Right cardiac atrium (tissue), 5 donors: ENCODE measurements around the gene NFKBIA. TPM values are rescaled to one million over a fixed set of nuclear protein-coding genes. Genes with fewer than 3 reads are reported as not detected.

Source experiments
- ATAC-seq, 2 donors: fragments of 200-7000 bp; cut with Tn5 transposase; one replicate each; pipeline versions ENCODE4 v1.8.0 to v1.9.1; 2020; ENCODE audit warnings: moderate library complexity in 2 of 2, mild to moderate bottlenecking in 1 of 2
- DNase-seq, 3 donors: peaks; one replicate each; pipeline ENCODE4 v3.0.0-alpha.2; 2020
- H3K27ac ChIP-seq: one replicate; pipeline ENCODE4 v1.5.1; 2013; ENCODE audit warnings: mild to moderate bottlenecking, low read length, control low read depth, moderate library complexity
- H3K27me3 ChIP-seq: one replicate; pipeline ENCODE4 v1.6.1; 2013; ENCODE audit not compliant: control insufficient read depth, insufficient read depth
- H3K4me1 ChIP-seq: one replicate; pipeline ENCODE4 v1.6.1; 2013; ENCODE audit warnings: low read length; ENCODE audit not compliant: control insufficient read depth, insufficient read depth
- H3K4me3 ChIP-seq: one replicate; pipeline ENCODE4 v1.5.1; 2013; ENCODE audit warnings: low read length, control low read depth
- H3K9me3 ChIP-seq: one replicate; pipeline ENCODE4 v1.6.1; 2013; ENCODE audit warnings: low read length; ENCODE audit not compliant: control insufficient read depth
- WGBS: extraction: QIAGEN DNeasy Blood & Tissue Kit; methylation state at CpG from one replicate; pipeline ENCODE4 v1.1.7; 2013; 5-methylcytosine and 5-hydroxymethylcytosine counted together
- intact Hi-C, 4 donors: fragments of 100-400 bp; cut with DNase I; formaldehyde crosslinking; loops; one replicate each; pipeline versions ENCODE4 v1.11.0 to v1.14.0; 2022 to 2023
- polyA plus RNA-seq: library from polyadenylated mRNA; stranded (reverse); fragments of 200-250 nt; gene quantifications from one replicate; pipeline ENCODE4 v1.2.3, GENCODE V29; 2013
- total RNA-seq, 4 donors: library from RNA; stranded (reverse); fragmentation: NEBNext Ultra II Directional; extraction: Animal tissue kit (Norgen Biotek cat#: 25700); gene quantifications; one replicate each; pipeline ENCODE4 v1.2.1, GENCODE V29; 2021
- donor health status: healthy with polysubstance abuse.
- donor health status: DM: no; HTN: yes; CAD: no.
- donor health status: DM: no; HTN: no; CAD: no.
- donor health status: DM: no; HTN: yes; CAD: no; lungs with severe emphysema.
- donor health status: DM: yes; HTN: yes; CAD: no.

NFKBIA gene
- total and polyA plus RNA-seq, 5 donors = 74.0 to 125 (median 102) TPM

DNA sequence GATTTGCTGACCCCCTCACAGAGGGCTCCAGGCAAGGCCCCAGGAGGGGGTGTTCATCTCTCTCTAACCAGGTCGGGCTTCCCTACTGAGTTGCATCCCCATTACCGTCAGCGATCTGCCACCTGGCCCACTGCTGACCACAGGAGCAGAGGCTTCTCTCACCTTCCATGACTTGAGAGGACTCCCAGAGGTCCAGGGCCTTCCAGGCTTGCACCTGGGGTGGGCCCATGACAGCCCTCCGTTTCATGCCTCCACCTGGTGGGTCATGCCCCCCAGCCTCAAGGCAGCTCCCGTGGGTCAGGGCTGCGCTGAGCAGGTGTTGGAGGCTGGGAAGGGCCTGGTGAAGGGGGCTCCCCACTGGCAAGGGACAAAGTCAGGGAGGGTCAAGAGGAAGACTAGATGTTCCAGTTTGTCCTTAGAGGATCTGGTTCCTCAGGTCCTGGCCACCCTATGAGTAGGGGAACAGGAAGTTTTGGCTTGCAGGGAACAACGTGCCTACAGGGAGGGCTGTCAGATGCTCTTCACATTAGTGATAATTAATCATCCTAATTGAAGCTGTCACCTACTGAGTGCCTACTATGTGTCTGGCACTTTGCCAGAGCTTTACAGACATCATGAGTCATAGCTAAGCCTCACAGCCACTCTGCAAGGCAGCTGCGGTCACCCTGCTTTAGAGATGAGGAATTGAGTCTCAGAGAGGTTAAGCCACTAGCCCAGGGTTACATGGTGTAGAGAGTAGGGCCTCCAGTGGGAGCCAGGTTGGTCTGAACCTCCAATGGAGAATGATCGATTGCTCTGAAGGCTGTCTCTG, 13.8 kb downstream of the NFKBIA start:
- WGBS = 78% methylated on average over 9 of the region's 9 CpGs
- no peak for ATAC-seq
- Histone ChIP-seq H3K9me3 (no peaks in the 10 kb centered on the region), H3K4me3 (no peak overlapping the region), H3K27ac (no peak overlapping the region), H3K4me1 (peaks cover 2% of the 10 kb centered on the region), H3K27me3 (no peaks in the 10 kb centered on the region)
- no peak for DNase-seq
- intact Hi-C loops = no loop called here

DNA sequence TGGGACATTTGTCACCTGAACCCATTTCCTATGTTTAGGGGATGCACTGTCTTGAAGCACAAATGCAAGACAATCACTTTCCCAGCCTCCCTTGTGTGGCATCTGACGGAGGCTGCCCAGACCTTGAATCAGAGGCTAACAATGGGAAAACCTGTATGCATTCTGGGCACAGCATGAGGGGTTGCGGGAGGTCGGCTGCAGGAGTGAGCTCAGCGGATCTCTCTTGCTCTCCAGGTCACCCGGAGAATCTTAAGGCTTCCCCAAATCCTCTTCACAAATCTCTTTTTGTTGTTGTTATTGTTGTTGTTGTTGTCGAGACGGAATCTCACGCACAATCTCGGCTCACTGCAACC, 15.3 kb downstream of the NFKBIA start:
- DNase-seq (no peak), ATAC-seq (no peak)
- H3K9me3 ChIP-seq = no peaks in the 10 kb centered on the region
- intact Hi-C loops = loop anchor here in 1 of 4 donors (5.0 kb wide), 1 partner anchor 47 kb away; no protein-coding TSS in a partner anchor
- no peak overlapping the region for H3K4me3 ChIP-seq
- WGBS = 97% methylated on average over 9 of the region's 9 CpGs
- H3K27me3 ChIP-seq = no peaks in the 10 kb centered on the region
- H3K27ac ChIP-seq = no peak overlapping the region
- H3K4me1 ChIP-seq = peaks cover 12% of the 10 kb centered on the region

- ATAC-seq (no peak), DNase-seq (no peak)
- Histone ChIP-seq H3K27ac (no peak overlapping the region), H3K9me3 (no peaks in the 10 kb centered on the region), H3K4me1 (peaks cover 17% of the 10 kb centered on the region), H3K27me3 (no peaks in the 10 kb centered on the region), H3K4me3 (no peak overlapping the region)
- WGBS = 88% methylated on average over 14 of the region's 14 CpGs
- intact Hi-C loops = loop anchor here in 1 of 4 donors (5.0 kb wide), 1 partner anchor 46 kb away; no protein-coding TSS in a partner anchor
Observed at GRCh38 chr14:35388656-35389314, 15.8 kb downstream of the NFKBIA start.

GRCh38 chr14:35387713-35388579, 16.6 kb downstream of the NFKBIA start:
- intact Hi-C loops = loop anchor here in 1 of 4 donors (5.0 kb wide), 1 partner anchor 46 kb away; no protein-coding TSS in a partner anchor
- Histone ChIP-seq H3K27me3 (no peaks in the 10 kb centered on the region), H3K4me3 (no peak overlapping the region), H3K4me1 (peaks cover 19% of the 10 kb centered on the region), H3K27ac (no peak overlapping the region), H3K9me3 (no peaks in the 10 kb centered on the region)
- no peak for ATAC-seq
- WGBS = 93% methylated on average over 14 of the region's 14 CpGs
- DNase-seq = no peak

DNA sequence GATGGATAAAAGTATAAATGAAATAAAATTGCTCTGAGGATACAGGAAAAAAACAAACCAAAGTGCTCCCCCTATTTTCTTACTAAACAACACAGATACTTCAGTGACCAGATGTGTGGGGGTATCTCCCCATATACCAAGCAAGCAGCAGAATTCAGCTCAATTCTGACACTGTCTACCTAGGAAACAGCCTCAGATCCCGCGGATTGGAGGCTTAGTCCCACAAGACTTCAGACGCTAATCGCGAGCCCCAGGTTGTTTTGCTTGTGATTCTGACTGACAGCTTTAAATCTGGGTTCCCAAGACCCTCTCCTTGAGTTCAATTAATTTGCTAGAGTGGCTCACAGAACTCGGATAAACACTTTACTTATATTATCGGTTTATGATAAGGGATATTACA, 17.3 kb downstream of the NFKBIA start:
- intact Hi-C loops = loop anchor here in 1 of 4 donors (5.0 kb wide), 1 partner anchor 45 kb away; no protein-coding TSS in a partner anchor
- 89% methylated on average over 7 of the region's 7 CpGs for WGBS
- Histone ChIP-seq H3K9me3 (no peaks in the 10 kb centered on the region), H3K4me1 (peaks cover 19% of the 10 kb centered on the region), H3K27ac (no peak overlapping the region), H3K27me3 (no peaks in the 10 kb centered on the region), H3K4me3 (no peak overlapping the region)
- ATAC-seq (no peak), DNase-seq (no peak)

GRCh38 chr14:35386673-35387125, 17.9 kb downstream of the NFKBIA start:
- no peak overlapping the region for H3K4me3 ChIP-seq
- DNase-seq (peak in 1 of 3 donors; percentile 65), ATAC-seq (peak; percentile 22 to 47)
- H3K9me3 ChIP-seq = no peaks in the 10 kb centered on the region
- intact Hi-C loops = loop anchor here in 1 of 4 donors (5.0 kb wide), 1 partner anchor 44 kb away; no protein-coding TSS in a partner anchor
- peaks cover 19% of the 10 kb centered on the region for H3K4me1 ChIP-seq
- peak overlapping the region; percentile 33 for H3K27ac ChIP-seq
- no peaks in the 10 kb centered on the region for H3K27me3 ChIP-seq
- 61% methylated on average over 12 of the region's 12 CpGs for WGBS

- Histone ChIP-seq H3K27ac (peak overlapping the region; percentile 84), H3K27me3 (no peaks in the 10 kb centered on the region), H3K4me1 (peaks cover 18% of the 10 kb centered on the region), H3K9me3 (no peaks in the 10 kb centered on the region), H3K4me3 (no peak overlapping the region)
- 43% methylated on average over 15 of the region's 15 CpGs for WGBS
- intact Hi-C loops = loop anchor here in 1 of 4 donors (5.0 kb wide), 1 partner anchor 43 kb away; no protein-coding TSS in a partner anchor
- ATAC-seq = peak; percentile 93 to 96
- peak; percentile 88 to 94 (median 94) for DNase-seq
Observed at GRCh38 chr14:35385042-35385839, 19.3 kb downstream of the NFKBIA start.

DNA sequence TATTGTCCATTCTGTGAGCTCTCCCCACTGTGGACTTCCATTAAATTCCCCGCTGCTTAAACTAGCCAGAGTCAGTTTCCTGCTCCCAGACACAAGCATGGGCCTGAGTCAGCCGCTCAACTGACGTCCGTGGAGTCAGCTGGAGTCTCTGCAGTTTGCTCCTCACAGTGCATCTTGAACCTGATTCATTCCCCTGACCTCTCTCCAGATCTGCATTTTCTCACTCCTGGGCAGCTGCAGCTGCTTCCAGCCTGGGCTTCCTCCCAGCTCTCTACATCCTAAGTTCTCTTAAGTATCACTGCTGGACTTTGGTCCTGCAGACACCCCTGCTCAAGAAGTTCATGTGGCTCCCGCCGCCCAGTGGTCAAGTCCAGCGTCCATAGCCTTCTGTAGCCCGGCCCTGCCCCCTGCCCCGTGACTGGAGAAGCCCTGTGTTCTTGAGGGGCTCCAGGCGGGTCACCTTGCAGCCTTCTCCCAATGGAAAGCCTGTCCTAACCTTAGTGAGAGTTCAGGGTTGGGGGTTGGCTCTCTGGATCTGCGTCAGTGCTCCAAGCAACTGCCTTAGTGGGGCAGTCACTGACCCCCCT, 20.0 kb downstream of the NFKBIA start:
- intact Hi-C loops = loop anchor here in 1 of 4 donors (5.0 kb wide), 1 partner anchor 42 kb away; no protein-coding TSS in a partner anchor
- Histone ChIP-seq H3K27ac (peak overlapping the region; percentile 79), H3K4me3 (no peak overlapping the region), H3K9me3 (no peaks in the 10 kb centered on the region), H3K27me3 (no peaks in the 10 kb centered on the region), H3K4me1 (peaks cover 18% of the 10 kb centered on the region)
- ATAC-seq = peak; percentile 66 to 71
- peak; percentile 76 to 89 (median 85) for DNase-seq
- WGBS = 39% methylated on average over 11 of the region's 11 CpGs

DNA sequence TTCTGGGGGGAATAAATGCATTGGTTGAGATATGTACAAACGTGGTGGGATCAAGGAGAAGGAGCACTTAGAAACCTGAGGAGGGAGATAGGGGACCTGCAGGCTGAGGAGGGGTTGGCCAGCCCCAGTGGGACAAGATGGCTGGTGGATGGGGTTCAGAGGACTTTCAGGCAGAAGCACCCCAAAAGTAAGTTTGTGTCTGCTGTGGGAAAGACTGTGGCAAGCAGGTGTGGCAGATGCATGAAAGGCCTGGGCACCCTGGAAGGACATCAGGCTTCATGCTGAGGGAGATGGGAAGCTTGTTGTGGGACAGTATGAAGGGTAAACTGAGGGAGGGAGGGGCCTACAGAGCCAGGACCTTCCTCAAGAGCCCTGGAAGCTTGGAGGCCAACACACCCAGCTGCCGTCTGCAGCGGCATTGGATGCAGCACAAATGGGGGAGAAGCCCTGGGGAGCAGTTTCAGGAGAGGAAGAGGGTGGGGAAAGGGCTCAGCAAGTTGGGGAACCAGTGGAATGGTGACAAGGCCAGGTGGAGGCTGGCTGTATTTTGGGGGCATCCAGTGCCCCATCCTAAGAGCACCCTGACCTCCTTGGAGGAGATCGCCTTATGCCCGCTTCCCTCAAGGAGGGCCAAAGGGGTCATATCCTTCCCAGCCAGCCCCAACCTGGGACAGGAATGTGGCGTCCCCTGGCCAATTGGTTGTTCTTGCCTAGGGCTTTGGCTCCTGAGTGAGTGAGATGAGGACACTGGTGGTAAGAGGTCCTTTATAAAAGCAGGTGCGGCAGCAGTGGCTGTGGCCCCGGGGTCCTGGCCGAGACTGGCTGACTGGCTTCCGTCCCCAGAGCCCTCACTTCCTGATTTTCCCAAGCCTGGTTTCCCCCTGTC, 20.7 kb downstream of the NFKBIA start:
- DNase-seq (no peak), ATAC-seq (peak in 1 of 2 donors; percentile 2)
- Histone ChIP-seq H3K4me1 (peaks cover 18% of the 10 kb centered on the region), H3K4me3 (no peak overlapping the region), H3K9me3 (no peaks in the 10 kb centered on the region), H3K27me3 (no peaks in the 10 kb centered on the region), H3K27ac (peak overlapping the region; percentile 79)
- intact Hi-C loops = no loop called here
- 70% methylated on average over 10 of the region's 10 CpGs for WGBS
